Subcutaneous adipose tissue (tissue), 4 donors: ENCODE results near the gene TMCC3. TPM values are rescaled to one million over a fixed set of nuclear protein-coding genes. Genes with fewer than 3 reads are reported as not detected.

Experiments used
- total RNA-seq, 4 donors: library from RNA; depleted of rRNA; stranded (reverse); fragments of >200 nt; gene quantifications; one replicate each; pipeline ENCODE4 v1.1.0, GENCODE V29; 2016
- TF ChIP-seq, protein P1 (sequence below): fragments of 450-650 bp; IDR thresholded peaks from one replicate; pipeline ENCODE4 v1.5.1; 2016; ENCODE audit warnings: low read depth, mild to moderate bottlenecking, control low read depth, antibody characterized with exemption, moderate library complexity

The TMCC3 gene
- total RNA-seq, 4 donors from 2014 or later = 9.9 to 44.8 (median 17.2) TPM

DNA sequence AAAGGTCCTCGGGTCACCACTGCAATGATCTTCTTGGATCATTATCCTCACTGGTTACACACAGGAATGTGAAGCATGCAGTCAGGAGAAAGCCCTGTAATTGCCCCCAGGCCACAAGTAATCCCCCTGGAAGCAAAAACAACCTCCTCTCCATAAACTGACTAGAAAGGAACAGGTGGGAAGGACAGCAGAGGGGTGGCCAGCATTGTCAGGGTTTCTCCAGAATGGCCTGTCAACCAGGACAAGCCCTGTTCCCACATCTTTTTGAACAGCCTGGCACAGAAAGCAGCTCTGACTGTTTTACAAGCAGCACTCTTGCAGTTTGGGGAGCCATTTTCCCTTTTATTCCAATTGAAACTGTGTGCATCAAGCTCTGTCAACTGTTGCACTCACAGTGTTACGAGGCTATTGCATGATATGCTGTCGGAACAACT, 36.1 kb downstream of the TMCC3 start:
- TF ChIP-seq, protein P1, sequence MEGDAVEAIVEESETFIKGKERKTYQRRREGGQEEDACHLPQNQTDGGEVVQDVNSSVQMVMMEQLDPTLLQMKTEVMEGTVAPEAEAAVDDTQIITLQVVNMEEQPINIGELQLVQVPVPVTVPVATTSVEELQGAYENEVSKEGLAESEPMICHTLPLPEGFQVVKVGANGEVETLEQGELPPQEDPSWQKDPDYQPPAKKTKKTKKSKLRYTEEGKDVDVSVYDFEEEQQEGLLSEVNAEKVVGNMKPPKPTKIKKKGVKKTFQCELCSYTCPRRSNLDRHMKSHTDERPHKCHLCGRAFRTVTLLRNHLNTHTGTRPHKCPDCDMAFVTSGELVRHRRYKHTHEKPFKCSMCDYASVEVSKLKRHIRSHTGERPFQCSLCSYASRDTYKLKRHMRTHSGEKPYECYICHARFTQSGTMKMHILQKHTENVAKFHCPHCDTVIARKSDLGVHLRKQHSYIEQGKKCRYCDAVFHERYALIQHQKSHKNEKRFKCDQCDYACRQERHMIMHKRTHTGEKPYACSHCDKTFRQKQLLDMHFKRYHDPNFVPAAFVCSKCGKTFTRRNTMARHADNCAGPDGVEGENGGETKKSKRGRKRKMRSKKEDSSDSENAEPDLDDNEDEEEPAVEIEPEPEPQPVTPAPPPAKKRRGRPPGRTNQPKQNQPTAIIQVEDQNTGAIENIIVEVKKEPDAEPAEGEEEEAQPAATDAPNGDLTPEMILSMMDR = no peak

DNA sequence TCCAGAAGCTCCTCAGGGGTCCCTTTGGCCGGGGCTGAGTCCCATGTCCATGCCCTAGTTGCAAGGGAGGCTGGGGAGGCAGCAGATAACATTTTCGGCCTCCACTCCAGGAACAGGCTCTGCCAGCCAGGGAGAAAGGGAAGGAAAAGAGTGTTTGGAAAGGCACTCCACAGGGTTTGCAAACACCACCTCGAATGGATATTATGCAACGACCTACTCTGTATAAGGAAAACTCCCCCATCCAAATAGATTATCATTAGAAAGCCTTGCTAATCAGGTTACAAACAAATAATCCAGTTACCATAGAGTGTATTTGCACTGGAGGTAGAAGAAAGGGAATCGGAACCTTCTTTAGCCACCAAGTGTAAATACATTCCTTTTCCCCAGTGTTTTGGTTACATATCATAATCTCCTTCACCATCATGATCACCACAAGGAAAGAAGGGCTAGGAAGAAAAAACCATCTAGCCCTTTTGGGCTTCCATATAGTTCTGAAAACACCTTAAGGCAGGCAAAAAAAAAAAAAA, 40.4 kb downstream of the TMCC3 start:
- TF ChIP-seq, protein P1 = no peak

DNA sequence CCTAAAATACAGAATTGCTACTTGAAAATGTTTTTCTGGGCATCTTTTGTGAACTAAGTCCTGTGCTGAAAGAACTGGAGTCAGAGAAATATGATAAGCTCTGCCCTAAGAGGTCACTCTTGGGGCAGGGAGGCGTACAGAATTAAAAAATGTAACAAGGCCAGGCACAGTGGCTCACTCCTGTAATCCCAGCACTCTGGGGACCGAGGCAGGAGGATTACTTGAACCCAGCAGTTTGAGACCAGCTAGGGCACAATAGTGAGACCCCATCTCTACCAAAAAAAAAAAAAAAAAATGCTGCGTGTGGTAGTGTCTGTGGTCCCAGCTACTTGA, 46.0 kb downstream of the TMCC3 start:
- TF ChIP-seq, protein P1 = no peak

DNA sequence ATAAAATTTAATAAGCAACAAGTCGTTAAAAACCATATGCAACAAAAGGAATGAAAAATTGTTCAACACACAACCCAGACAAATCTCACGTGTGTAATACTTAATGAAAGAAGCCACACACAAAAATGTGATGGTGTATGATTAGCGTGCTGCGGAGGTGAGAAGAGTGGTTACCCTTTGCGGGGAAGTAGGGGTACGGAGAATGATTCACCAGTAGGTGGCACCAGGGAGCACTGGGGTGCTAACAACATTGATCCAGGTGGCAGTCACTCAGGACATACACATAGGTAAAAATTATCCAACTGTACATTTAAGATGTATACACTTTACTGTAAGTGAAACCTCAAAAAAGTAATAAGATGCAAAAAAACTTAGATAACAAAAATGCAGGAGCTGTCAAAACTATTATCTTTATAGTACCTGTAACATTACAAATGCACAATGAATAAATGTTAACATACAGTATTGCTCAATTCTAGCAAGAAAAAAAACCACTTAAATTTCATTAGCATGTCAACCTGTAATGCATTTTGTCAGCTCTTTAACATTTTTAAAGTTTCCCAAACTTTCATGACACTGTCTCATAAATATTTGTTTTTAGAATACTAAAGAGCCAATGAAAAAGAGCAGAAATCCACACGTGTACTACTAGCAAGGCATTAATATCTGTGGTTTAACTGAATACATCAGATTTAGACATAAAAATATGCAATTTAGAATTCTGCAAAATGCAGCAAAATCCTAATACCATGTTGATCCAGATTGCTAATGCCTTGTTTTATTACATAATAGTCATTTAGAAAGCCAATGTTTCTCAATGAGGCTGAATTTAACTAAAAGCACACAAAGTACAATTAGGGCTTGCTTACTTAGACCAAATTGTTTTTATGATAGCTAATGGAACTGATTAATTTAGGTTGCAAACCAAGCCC, 46.7 kb downstream of the TMCC3 start:
- TF ChIP-seq, protein P1 = no peak

DNA sequence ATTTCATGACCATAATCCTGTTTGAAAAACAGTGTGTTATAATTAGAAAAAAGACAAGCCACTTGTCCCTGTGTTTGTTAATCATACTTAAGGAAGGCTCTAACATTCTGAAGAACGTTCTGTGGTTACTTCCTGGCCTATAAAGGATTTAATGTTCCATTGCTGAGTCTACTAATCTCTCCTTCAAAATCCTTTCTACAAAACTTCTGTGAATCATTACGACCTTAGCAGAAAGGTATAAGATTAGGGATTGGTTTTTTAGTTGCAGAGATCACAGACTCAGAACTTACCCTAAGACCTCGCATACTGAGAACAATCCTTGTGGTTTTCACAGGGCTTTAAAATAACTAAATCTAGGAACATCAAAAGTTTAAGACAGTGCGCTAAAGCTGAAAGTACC, 48.3 kb downstream of the TMCC3 start:
- TF ChIP-seq, protein P1 = no peak

DNA sequence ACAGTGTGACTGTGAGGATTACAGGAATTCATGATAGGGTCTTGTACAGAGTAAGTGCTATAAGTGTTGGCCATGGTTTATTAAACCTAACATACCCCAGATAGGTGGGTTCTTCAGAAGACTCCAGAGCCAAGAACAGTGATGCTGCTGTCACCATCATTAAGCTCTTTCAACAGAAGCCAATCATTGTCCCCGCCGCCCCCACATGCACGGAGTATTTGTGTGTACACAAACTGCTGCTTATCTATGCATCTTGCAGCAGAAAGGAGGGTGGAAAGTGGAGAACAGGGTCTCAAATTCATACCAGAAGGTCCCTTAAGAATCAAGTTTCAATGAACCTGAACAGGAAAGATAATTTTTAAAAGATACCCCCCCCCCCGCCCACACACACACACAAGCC, 51.2 kb downstream of the TMCC3 start:
- TF ChIP-seq, protein P1 = no peak

DNA sequence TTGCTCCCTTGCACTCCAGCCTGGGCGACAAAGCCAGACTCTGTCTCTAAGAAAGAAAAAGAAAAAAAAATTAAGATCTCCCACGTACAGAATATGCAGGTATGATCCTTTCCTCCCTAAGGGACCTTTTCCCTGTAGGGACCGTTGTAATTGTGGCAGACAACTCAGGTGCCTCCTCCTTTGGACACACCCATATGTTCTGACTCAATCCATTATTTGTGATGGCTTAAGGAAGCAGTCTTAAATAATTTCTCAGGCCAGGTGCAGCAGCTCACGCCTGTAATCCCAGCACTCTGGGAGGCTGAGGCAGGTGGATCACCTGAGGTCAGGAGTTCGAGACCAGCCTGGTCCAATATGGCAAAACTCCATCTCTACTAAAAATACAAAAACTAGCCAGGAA, 53.1 kb downstream of the TMCC3 start:
- TF ChIP-seq, protein P1 = no peak
